ENCODE measurements around the gene RGCC. TPM values are rescaled to one million over a fixed set of nuclear protein-coding genes. Genes with fewer than 3 reads are reported as not detected.

Gene RGCC
- total RNA-seq, 1 experiment from 2014 or later: not detected

GRCh38 chr13:41411522-41411921 lies 45.8 kb upstream of the RGCC start:
- no peaks in the 10 kb centered on the region for H3K23me2 ChIP-seq (ENCODE audit: insufficient read length, low read depth, low read length, poor library complexity, severe bottlenecking)
- H3K27me3 ChIP-seq (ENCODE audit: insufficient read depth, low read length): no peaks in the 10 kb centered on the region
- no peaks in the 10 kb centered on the region for H3K4me1 ChIP-seq (ENCODE audit: insufficient read depth, low read length)
- no peaks in the 10 kb centered on the region for H3K79me2 ChIP-seq (ENCODE audit: insufficient read depth, low read length)
- no peak overlapping the region for H2BK120ac ChIP-seq (ENCODE audit: low read depth, low read length, poor library complexity, severe bottlenecking)
- H2BK15ac ChIP-seq (ENCODE audit: low read depth, low read length): no peak overlapping the region
- TF ChIP-seq CTCF (conservative IDR thresholded peaks at IDR 0.05): peak; percentile 47; the same call in 2 of the 3 replicates
- H3K4ac ChIP-seq (ENCODE audit: low read depth, low read length): no peak overlapping the region
- H3T11ph ChIP-seq (ENCODE audit: low read length): no peak overlapping the region
- no peaks in the 10 kb centered on the region for H4K20me1 ChIP-seq (ENCODE audit: control insufficient read depth, insufficient read depth, insufficient read length)
- no peak overlapping the region for H3K27ac ChIP-seq (ENCODE audit: insufficient read length, low read depth, low read length)
- no peaks in the 10 kb centered on the region for H3K9me3 Mint-ChIP-seq
- H3K18ac ChIP-seq (ENCODE audit: insufficient read length, low read depth, low read length): no peak overlapping the region
- no peak overlapping the region for H4K8ac ChIP-seq (replicated peaks; ENCODE audit: insufficient read length, low read depth, low read length)
- DNase-seq: peak; percentile 37
- H3K27ac Mint-ChIP-seq: no peak overlapping the region
- no peak overlapping the region for H3K14ac ChIP-seq (ENCODE audit: insufficient read depth, low read length)
- no peak overlapping the region for H2BK12ac ChIP-seq (ENCODE audit: insufficient read length, low read depth, low read length)
- H2BK5ac ChIP-seq (ENCODE audit: insufficient read length, low read length): no peak overlapping the region
- no peaks in the 10 kb centered on the region for H3K79me1 ChIP-seq (ENCODE audit: insufficient read depth, low read depth, low read length, poor library complexity, severe bottlenecking)
- H3K4me1 Mint-ChIP-seq: 0 out of 4 replicates have a peak, but pooled peaks cover 0 to 2% of the 10 kb centered on the region in 2 experiments
- H3K9me3 ChIP-seq (ENCODE audit: control insufficient read depth, low read depth, low read length): no peaks in the 10 kb centered on the region
- H3K36me3 Mint-ChIP-seq (ENCODE audit: insufficient read depth in 1 of 3, low read depth in 3 of 3): no peaks in the 10 kb centered on the region
- no peak overlapping the region for H3K56ac ChIP-seq (ENCODE audit: insufficient read length, low read depth, low read length)
- no peak overlapping the region for H2AK5ac ChIP-seq (ENCODE audit: insufficient read length, low read length)
- no peak overlapping the region for H4K91ac ChIP-seq (ENCODE audit: insufficient read length, low read depth, low read length)
- H2BK20ac ChIP-seq (ENCODE audit: low read depth, low read length, poor library complexity, severe bottlenecking): no peak overlapping the region
- no peak overlapping the region for H3K4me3 Mint-ChIP-seq
- no peak overlapping the region for H3K23ac ChIP-seq (ENCODE audit: insufficient read length, low read depth, low read length)
- H3K4me2 ChIP-seq (ENCODE audit: insufficient read depth, insufficient read length, low read length): no peak overlapping the region
- no CpG with 5 or more reads among the region's 5 CpGs for WGBS (ENCODE audit: extremely low coverage, insufficient read length, low lambda C conversion rate)
- no peak overlapping the region for H3K9ac ChIP-seq (ENCODE audit: extremely low read depth, insufficient read length, low read length)
- H4K5ac ChIP-seq (ENCODE audit: insufficient read length, low read depth, low read length): no peak overlapping the region
- no peak overlapping the region for H2AFZ ChIP-seq (ENCODE audit: low read length)
- no peaks in the 10 kb centered on the region for H3K27me3 Mint-ChIP-seq (ENCODE audit: low read depth)

Data from H9 (cell line).